ENCODE results near the gene DNASE2. TPM values are rescaled to one million over a fixed set of nuclear protein-coding genes. Genes with fewer than 3 reads are reported as not detected.

The DNASE2 gene
- total and polyA plus RNA-seq, 2 of the 8 experiments (the other 6 are each of a cell fraction or from before 2014, with no cell fraction given), result 33.2 to 48.2 TPM

DNA sequence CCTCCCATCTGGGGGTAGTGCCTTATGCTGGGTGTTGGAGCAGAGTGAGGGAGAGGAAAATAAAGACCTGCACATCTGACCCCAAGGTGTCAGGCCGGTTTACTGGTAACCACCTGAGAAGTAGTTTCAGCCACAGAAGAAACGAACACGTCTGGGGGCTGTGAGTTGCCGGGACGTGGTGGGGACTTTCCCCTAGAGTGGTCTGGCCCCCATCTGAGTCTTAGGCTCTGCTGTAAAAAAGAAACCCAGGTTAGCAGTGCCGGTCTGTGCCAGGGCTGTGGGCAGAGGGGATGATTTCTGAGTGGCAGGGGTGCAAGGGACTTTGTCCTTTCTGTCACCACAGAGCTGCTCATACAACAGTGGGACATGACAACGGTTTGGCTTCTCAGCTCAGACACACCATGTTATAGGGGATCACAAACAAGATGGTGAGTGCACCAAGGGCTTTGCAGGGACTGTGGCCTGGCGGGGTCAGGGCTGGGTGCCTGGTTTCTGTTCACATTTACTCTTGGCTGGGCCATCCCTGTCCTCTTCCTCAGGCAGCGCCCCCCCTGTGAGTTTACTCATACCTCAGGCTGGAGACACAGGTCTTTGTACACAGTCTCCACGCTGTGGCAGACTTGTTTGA is 18.8 kb upstream of the DNASE2 start (continued):
- TF ChIP-seq, protein P1, sequence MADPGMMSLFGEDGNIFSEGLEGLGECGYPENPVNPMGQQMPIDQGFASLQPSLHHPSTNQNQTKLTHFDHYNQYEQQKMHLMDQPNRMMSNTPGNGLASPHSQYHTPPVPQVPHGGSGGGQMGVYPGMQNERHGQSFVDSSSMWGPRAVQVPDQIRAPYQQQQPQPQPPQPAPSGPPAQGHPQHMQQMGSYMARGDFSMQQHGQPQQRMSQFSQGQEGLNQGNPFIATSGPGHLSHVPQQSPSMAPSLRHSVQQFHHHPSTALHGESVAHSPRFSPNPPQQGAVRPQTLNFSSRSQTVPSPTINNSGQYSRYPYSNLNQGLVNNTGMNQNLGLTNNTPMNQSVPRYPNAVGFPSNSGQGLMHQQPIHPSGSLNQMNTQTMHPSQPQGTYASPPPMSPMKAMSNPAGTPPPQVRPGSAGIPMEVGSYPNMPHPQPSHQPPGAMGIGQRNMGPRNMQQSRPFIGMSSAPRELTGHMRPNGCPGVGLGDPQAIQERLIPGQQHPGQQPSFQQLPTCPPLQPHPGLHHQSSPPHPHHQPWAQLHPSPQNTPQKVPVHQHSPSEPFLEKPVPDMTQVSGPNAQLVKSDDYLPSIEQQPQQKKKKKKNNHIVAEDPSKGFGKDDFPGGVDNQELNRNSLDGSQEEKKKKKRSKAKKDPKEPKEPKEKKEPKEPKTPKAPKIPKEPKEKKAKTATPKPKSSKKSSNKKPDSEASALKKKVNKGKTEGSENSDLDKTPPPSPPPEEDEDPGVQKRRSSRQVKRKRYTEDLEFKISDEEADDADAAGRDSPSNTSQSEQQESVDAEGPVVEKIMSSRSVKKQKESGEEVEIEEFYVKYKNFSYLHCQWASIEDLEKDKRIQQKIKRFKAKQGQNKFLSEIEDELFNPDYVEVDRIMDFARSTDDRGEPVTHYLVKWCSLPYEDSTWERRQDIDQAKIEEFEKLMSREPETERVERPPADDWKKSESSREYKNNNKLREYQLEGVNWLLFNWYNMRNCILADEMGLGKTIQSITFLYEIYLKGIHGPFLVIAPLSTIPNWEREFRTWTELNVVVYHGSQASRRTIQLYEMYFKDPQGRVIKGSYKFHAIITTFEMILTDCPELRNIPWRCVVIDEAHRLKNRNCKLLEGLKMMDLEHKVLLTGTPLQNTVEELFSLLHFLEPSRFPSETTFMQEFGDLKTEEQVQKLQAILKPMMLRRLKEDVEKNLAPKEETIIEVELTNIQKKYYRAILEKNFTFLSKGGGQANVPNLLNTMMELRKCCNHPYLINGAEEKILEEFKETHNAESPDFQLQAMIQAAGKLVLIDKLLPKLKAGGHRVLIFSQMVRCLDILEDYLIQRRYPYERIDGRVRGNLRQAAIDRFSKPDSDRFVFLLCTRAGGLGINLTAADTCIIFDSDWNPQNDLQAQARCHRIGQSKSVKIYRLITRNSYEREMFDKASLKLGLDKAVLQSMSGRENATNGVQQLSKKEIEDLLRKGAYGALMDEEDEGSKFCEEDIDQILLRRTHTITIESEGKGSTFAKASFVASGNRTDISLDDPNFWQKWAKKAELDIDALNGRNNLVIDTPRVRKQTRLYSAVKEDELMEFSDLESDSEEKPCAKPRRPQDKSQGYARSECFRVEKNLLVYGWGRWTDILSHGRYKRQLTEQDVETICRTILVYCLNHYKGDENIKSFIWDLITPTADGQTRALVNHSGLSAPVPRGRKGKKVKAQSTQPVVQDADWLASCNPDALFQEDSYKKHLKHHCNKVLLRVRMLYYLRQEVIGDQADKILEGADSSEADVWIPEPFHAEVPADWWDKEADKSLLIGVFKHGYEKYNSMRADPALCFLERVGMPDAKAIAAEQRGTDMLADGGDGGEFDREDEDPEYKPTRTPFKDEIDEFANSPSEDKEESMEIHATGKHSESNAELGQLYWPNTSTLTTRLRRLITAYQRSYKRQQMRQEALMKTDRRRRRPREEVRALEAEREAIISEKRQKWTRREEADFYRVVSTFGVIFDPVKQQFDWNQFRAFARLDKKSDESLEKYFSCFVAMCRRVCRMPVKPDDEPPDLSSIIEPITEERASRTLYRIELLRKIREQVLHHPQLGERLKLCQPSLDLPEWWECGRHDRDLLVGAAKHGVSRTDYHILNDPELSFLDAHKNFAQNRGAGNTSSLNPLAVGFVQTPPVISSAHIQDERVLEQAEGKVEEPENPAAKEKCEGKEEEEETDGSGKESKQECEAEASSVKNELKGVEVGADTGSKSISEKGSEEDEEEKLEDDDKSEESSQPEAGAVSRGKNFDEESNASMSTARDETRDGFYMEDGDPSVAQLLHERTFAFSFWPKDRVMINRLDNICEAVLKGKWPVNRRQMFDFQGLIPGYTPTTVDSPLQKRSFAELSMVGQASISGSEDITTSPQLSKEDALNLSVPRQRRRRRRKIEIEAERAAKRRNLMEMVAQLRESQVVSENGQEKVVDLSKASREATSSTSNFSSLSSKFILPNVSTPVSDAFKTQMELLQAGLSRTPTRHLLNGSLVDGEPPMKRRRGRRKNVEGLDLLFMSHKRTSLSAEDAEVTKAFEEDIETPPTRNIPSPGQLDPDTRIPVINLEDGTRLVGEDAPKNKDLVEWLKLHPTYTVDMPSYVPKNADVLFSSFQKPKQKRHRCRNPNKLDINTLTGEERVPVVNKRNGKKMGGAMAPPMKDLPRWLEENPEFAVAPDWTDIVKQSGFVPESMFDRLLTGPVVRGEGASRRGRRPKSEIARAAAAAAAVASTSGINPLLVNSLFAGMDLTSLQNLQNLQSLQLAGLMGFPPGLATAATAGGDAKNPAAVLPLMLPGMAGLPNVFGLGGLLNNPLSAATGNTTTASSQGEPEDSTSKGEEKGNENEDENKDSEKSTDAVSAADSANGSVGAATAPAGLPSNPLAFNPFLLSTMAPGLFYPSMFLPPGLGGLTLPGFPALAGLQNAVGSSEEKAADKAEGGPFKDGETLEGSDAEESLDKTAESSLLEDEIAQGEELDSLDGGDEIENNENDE (IDR thresholded peaks at IDR 0.05; ENCODE audit: insufficient replicate concordance, low read length), result no peak
- TF ChIP-seq SIRT6 (IDR thresholded peaks at IDR 0.05; ENCODE audit: low read length), result no peak

All from H1 (cell line).